ENCODE results near the gene PROM1. TPM values are rescaled to one million over a fixed set of nuclear protein-coding genes. Genes with fewer than 3 reads are reported as not detected.

Gene PROM1
- polyA plus RNA-seq, 2 of the 4 experiments (the other 2 are of a cell fraction), result 0.03 to 0.14 TPM

DNA sequence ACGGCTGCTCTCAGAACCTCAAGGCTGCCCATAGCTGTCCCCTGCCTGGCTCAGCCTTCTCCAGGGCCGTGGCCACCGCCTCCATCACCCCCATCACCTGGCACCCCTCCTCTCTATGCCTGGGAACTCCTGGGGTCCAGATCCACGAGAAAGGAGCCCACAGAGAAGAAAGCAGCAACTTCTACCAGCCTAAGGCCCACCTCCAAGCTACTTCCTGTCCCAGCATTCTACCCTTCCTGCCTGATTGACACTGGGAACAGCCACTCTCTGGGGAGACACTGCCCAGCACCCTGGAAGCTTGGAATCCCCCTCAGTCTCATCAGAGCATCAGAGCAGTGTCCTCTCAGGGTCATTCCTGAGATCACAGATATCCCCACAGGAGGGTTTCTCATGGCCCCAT lies 36.9 kb upstream of the PROM1 start:
- no peak overlapping the region for H3K4me2 ChIP-seq
- H3K4me3 ChIP-seq, result no peak overlapping the region
- ATAC-seq (peak in 1 of 2 experiments; percentile 30; a peak in 1 of 6 replicates), FAIRE-seq (no peak), DNase-seq (ENCODE audit: low read depth in 1 of 2, low spot score in 1 of 2) (no peak)
- ChIA-PET CTCF (no interaction called here), POLR2A (no interaction called here)
- no peaks in the 10 kb centered on the region for H3K4me1 ChIP-seq
- 3% methylated on average over 3 of the region's 4 CpGs for WGBS (ENCODE audit: missing lambda C conversion rate)
- H3K9me3 ChIP-seq, result no peaks in the 10 kb centered on the region
- TF ChIP-seq MAFK (IDR thresholded peaks at IDR 0.05; ENCODE audit: partially characterized antibody), result no peak
- no peak overlapping the region for H3K27ac ChIP-seq

DNA sequence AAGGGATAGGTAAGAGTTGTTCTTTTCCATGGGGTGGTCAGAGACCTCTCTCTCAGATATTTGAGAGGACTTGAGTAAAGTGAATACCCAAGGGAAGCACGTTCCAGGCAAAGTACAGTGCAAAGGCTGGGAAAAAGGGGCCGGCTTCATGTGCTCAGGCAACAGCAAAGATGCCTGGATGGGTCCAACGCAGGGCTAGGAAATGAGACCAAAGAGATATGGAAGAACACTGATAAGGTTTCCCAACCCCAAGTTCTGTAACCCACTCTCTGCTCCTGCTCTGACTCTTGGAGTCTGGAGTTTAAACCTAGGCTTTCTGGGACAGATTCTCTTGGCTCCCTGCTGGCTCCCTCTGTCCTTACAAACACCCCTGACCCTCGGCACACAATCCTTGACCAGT lies 36.2 kb upstream of the PROM1 start:
- TF ChIP-seq FOSB (CRISPR knock-in tag; IDR thresholded peaks at IDR 0.05), result no peak
- no peak for TF ChIP-seq EHMT2 (IDR thresholded peaks at IDR 0.05; ENCODE audit: low read depth)
- no peak for TF ChIP-seq BHLHE40 (IDR thresholded peaks at IDR 0.05; ENCODE audit: low read depth, low read length)
- no peak for TF ChIP-seq JUNB (IDR thresholded peaks at IDR 0.05)
- TF ChIP-seq HOXB5 (CRISPR knock-in tag; IDR thresholded peaks at IDR 0.05), result no peak
- no peak for TF ChIP-seq NR3C1 (IDR thresholded peaks at IDR 0.05)
- TF ChIP-seq FOXS1 (CRISPR knock-in tag; IDR thresholded peaks at IDR 0.05), result no peak
- TF ChIP-seq ZNF302 (CRISPR knock-in tag; IDR thresholded peaks at IDR 0.05), result no peak
- TF ChIP-seq CBX2 (IDR thresholded peaks at IDR 0.05; ENCODE audit: borderline replicate concordance, low read depth), result no peak
- no peak for TF ChIP-seq ZSCAN20 (CRISPR knock-in tag; IDR thresholded peaks at IDR 0.05)
- TF ChIP-seq, protein P1, sequence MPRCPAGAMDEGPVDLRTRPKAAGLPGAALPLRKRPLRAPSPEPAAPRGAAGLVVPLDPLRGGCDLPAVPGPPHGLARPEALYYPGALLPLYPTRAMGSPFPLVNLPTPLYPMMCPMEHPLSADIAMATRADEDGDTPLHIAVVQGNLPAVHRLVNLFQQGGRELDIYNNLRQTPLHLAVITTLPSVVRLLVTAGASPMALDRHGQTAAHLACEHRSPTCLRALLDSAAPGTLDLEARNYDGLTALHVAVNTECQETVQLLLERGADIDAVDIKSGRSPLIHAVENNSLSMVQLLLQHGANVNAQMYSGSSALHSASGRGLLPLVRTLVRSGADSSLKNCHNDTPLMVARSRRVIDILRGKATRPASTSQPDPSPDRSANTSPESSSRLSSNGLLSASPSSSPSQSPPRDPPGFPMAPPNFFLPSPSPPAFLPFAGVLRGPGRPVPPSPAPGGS (IDR thresholded peaks at IDR 0.05), result no peak
- no peak for TF ChIP-seq CHD4 (IDR thresholded peaks at IDR 0.05; ENCODE audit: borderline replicate concordance)
- no peak for TF ChIP-seq ZC3H11A (IDR thresholded peaks at IDR 0.05)
- no peak for TF ChIP-seq GATA3 (IDR thresholded peaks at IDR 0.05; ENCODE audit: borderline replicate concordance)
- no peak for TF ChIP-seq TP53 (CRISPR knock-in tag; IDR thresholded peaks at IDR 0.05)
- no peak for TF ChIP-seq PHF8 (IDR thresholded peaks at IDR 0.05; ENCODE audit: borderline replicate concordance, low read depth)

DNA sequence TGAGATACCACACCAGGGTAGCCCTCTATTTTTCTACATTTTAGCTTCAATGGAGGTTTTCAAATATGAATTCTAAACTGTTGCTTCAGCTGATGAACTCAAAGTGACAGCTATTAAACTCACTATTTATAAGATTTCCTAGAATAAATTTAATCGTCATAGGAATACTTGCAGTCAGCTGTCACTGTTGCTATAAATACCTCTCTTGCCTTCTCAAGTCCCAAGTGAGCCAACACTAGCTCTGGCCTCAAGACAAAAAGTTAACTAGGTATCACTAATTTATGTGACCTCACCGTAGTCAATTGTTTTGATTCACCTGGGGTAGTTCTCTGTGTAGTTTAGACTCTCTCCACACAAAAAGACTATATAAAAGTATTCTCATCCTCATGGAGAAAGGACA lies 34.3 kb upstream of the PROM1 start:
- H3K4me2 ChIP-seq, result no peak overlapping the region
- no peak for FAIRE-seq
- no peak overlapping the region for H3K27ac ChIP-seq
- no peaks in the 10 kb centered on the region for H3K9me3 ChIP-seq
- no peak for TF ChIP-seq POLR2A (IDR thresholded peaks at IDR 0.05; ENCODE audit: low read length)
- TF ChIP-seq CBX2 (IDR thresholded peaks at IDR 0.05; ENCODE audit: borderline replicate concordance, low read depth), result no peak
- TF ChIP-seq, protein P2, sequence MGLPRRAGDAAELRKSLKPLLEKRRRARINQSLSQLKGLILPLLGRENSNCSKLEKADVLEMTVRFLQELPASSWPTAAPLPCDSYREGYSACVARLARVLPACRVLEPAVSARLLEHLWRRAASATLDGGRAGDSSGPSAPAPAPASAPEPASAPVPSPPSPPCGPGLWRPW (IDR thresholded peaks at IDR 0.05), result no peak
- no peak for TF ChIP-seq BHLHE40 (IDR thresholded peaks at IDR 0.05; ENCODE audit: low read depth, low read length)
- no peak for TF ChIP-seq POLR2AphosphoS2 (conservative IDR thresholded peaks at IDR 0.05; ENCODE audit: low read length)
- TF ChIP-seq, protein P3, sequence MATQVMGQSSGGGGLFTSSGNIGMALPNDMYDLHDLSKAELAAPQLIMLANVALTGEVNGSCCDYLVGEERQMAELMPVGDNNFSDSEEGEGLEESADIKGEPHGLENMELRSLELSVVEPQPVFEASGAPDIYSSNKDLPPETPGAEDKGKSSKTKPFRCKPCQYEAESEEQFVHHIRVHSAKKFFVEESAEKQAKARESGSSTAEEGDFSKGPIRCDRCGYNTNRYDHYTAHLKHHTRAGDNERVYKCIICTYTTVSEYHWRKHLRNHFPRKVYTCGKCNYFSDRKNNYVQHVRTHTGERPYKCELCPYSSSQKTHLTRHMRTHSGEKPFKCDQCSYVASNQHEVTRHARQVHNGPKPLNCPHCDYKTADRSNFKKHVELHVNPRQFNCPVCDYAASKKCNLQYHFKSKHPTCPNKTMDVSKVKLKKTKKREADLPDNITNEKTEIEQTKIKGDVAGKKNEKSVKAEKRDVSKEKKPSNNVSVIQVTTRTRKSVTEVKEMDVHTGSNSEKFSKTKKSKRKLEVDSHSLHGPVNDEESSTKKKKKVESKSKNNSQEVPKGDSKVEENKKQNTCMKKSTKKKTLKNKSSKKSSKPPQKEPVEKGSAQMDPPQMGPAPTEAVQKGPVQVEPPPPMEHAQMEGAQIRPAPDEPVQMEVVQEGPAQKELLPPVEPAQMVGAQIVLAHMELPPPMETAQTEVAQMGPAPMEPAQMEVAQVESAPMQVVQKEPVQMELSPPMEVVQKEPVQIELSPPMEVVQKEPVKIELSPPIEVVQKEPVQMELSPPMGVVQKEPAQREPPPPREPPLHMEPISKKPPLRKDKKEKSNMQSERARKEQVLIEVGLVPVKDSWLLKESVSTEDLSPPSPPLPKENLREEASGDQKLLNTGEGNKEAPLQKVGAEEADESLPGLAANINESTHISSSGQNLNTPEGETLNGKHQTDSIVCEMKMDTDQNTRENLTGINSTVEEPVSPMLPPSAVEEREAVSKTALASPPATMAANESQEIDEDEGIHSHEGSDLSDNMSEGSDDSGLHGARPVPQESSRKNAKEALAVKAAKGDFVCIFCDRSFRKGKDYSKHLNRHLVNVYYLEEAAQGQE (IDR thresholded peaks at IDR 0.05), result no peak
- TF ChIP-seq PHF8 (IDR thresholded peaks at IDR 0.05; ENCODE audit: borderline replicate concordance, low read depth), result no peak
- no peak for TF ChIP-seq CHD2 (IDR thresholded peaks at IDR 0.05; ENCODE audit: low read length, partially characterized antibody)
- TF ChIP-seq ZFP36 (IDR thresholded peaks at IDR 0.05; ENCODE audit: borderline replicate concordance, partially characterized antibody), result no peak
- no peak for TF ChIP-seq SREBF2 (IDR thresholded peaks at IDR 0.05)
- no peak for TF ChIP-seq CEBPB (IDR thresholded peaks at IDR 0.05)
- no peak for TF ChIP-seq HEYL (CRISPR knock-in tag; IDR thresholded peaks at IDR 0.05)
- no peak for TF ChIP-seq EHMT2 (IDR thresholded peaks at IDR 0.05; ENCODE audit: low read depth)
- TF ChIP-seq ESRRA (IDR thresholded peaks at IDR 0.05; ENCODE audit: borderline replicate concordance, low read length), result no peak
- TF ChIP-seq GATA3 (IDR thresholded peaks at IDR 0.05; ENCODE audit: borderline replicate concordance), result no peak
- TF ChIP-seq CBX8 (IDR thresholded peaks at IDR 0.05), result no peak
- TF ChIP-seq ZSCAN20 (CRISPR knock-in tag; IDR thresholded peaks at IDR 0.05), result no peak
- TF ChIP-seq TFCP2L1 (CRISPR knock-in tag; IDR thresholded peaks at IDR 0.05), result no peak
- WGBS (ENCODE audit: missing lambda C conversion rate), result 65% methylated on average over 2 of the region's 2 CpGs
- no peak overlapping the region for H3K4me3 ChIP-seq
- no peak for DNase-seq (ENCODE audit: low read depth in 1 of 2, low spot score in 1 of 2)
- no peaks in the 10 kb centered on the region for H3K4me1 ChIP-seq
- ATAC-seq, result no peak
- ChIA-PET CTCF (interaction anchor here (0.6 kb wide), 1 partner anchor 88 kb away, joined by 3 read pairs; no protein-coding TSS in a partner anchor), POLR2A (no interaction called here)

More for the DNA sequence above, 36.2 kb upstream of the PROM1 start:
- POLR2A ChIA-PET, result no interaction called here
- Histone ChIP-seq H3K27ac (no peak overlapping the region), H3K9me3 (no peaks in the 10 kb centered on the region), H3K4me1 (no peaks in the 10 kb centered on the region), H3K4me2 (no peak overlapping the region), H3K4me3 (no peak overlapping the region)
- no peak for DNase-seq (ENCODE audit: low read depth in 1 of 2, low spot score in 1 of 2)
- CTCF ChIA-PET, result no interaction called here
- 29% methylated on average over 4 of the region's 4 CpGs for WGBS (ENCODE audit: missing lambda C conversion rate)
- no peak for ATAC-seq
- FAIRE-seq, result no peak
